Parathyroid adenoma (tissue), 2 donors: ENCODE data around the gene ZBED1.

Experiments
- H2AFZ ChIP-seq: fragments of 300-600 bp; sonication (generic); one replicate; pipeline ENCODE4 v1.7.0; 2017; ENCODE audit warnings: antibody characterized with exemption, mild to moderate bottlenecking
- H3K27ac ChIP-seq: fragments of 300-600 bp; sonication (generic); one replicate; pipeline ENCODE4 v1.7.0; 2017
- H3K27me3 ChIP-seq: fragments of 300-600 bp; sonication (generic); one replicate; pipeline ENCODE4 v1.7.0; 2017; ENCODE audit warnings: low read length; ENCODE audit not compliant: control insufficient read depth, insufficient read depth
- H3K36me3 ChIP-seq: fragments of 300-600 bp; sonication (generic); one replicate; pipeline ENCODE4 v1.7.0; 2017; ENCODE audit warnings: low read length; ENCODE audit not compliant: control insufficient read depth, insufficient read depth
- H3K4me1 ChIP-seq: fragments of 300-600 bp; sonication (generic); one replicate; pipeline ENCODE4 v1.7.0; 2017; ENCODE audit warnings: control low read depth
- H3K4me2 ChIP-seq: fragments of 300-600 bp; sonication (generic); one replicate; pipeline ENCODE4 v1.7.0; 2017; ENCODE audit warnings: low read length
- H3K4me3 ChIP-seq: fragments of 300-600 bp; sonication (generic); one replicate; pipeline ENCODE4 v1.7.0; 2017; ENCODE audit warnings: low read depth, low read length
- H3K79me2 ChIP-seq: fragments of 300-600 bp; sonication (generic); one replicate; pipeline ENCODE4 v1.7.0; 2017; ENCODE audit warnings: control low read depth
- H3K9ac ChIP-seq: fragments of 300-600 bp; sonication (generic); one replicate; pipeline ENCODE4 v1.7.0; 2017; ENCODE audit warnings: mild to moderate bottlenecking
- H3K9me3 ChIP-seq: fragments of 300-600 bp; sonication (generic); one replicate; pipeline ENCODE4 v1.7.0; 2017; ENCODE audit warnings: low read length; ENCODE audit not compliant: control insufficient read depth
- CTCF ChIP-seq: fragments of 300-600 bp; sonication (generic); IDR thresholded peaks from one replicate; pipeline ENCODE4 v1.7.0; 2017; ENCODE audit warnings: antibody characterized with exemption, mild to moderate bottlenecking
- donor health status: primary hyperparathyroidism.

ZBED1 gene

GRCh38 chrX:2500803-2501558 is at the start of gene ZBED1, which contains the start of gene DHRSX:
TSS of gene ZBED1 (minus strand) at chrX:2500976. CDS start at chrX:2490719, 10,257 bp downstream.
TSS of gene DHRSX (minus strand) at chrX:2500976. CDS start at chrX:2500925, 51 bp downstream.
- Histone ChIP-seq H3K4me1 (no peaks in the 10 kb centered on the region), H3K4me3 (peak within 1 kb of the TSS; percentile 67), H3K9me3 (no peaks in the 10 kb centered on the region), H3K4me2 (peak within 1 kb of the TSS; percentile 64), H2AFZ (peak within 1 kb of the TSS; percentile 86), H3K27me3 (no peaks in the 10 kb centered on the region), H3K79me2 (no peaks in the 10 kb centered on the region), H3K9ac (no peak within 1 kb of the TSS), H3K27ac (peak within 1 kb of the TSS; percentile 82), H3K36me3 (no peaks in the 10 kb centered on the region)
- no peak for TF ChIP-seq CTCF

GRCh38 chrX:2549876-2550275 is 49.1 kb upstream of the ZBED1 start:
- Histone ChIP-seq H3K27ac (no peak overlapping the region), H3K4me1 (no peaks in the 10 kb centered on the region), H3K27me3 (no peaks in the 10 kb centered on the region), H3K36me3 (no peaks in the 10 kb centered on the region), H3K9me3 (no peaks in the 10 kb centered on the region), H3K4me3 (no peak overlapping the region), H3K79me2 (no peaks in the 10 kb centered on the region), H2AFZ (no peak overlapping the region), H3K9ac (no peak overlapping the region), H3K4me2 (no peak overlapping the region)
- no peak for TF ChIP-seq CTCF

GRCh38 chrX:2548711-2549423 is 48.1 kb upstream of the ZBED1 start:
- H3K9me3 ChIP-seq: no peaks in the 10 kb centered on the region
- H3K9ac ChIP-seq: no peak overlapping the region
- H3K4me2 ChIP-seq: no peak overlapping the region
- H3K27me3 ChIP-seq: no peaks in the 10 kb centered on the region
- no peak overlapping the region for H2AFZ ChIP-seq
- H3K4me3 ChIP-seq: no peak overlapping the region
- no peaks in the 10 kb centered on the region for H3K36me3 ChIP-seq
- H3K4me1 ChIP-seq: no peaks in the 10 kb centered on the region
- TF ChIP-seq CTCF: no peak
- no peaks in the 10 kb centered on the region for H3K79me2 ChIP-seq
- H3K27ac ChIP-seq: no peak overlapping the region

- H3K36me3 ChIP-seq: no peaks in the 10 kb centered on the region
- no peaks in the 10 kb centered on the region for H3K79me2 ChIP-seq
- H3K4me1 ChIP-seq: no peaks in the 10 kb centered on the region
- no peak for TF ChIP-seq CTCF
- H3K4me3 ChIP-seq: no peak overlapping the region
- no peaks in the 10 kb centered on the region for H3K9me3 ChIP-seq
- no peak overlapping the region for H3K27ac ChIP-seq
- no peak overlapping the region for H2AFZ ChIP-seq
- H3K4me2 ChIP-seq: no peak overlapping the region
- H3K9ac ChIP-seq: no peak overlapping the region
- no peaks in the 10 kb centered on the region for H3K27me3 ChIP-seq
These were observed 47.0 kb upstream of the ZBED1 start for GRCh38 chrX:2547736-2548135.
